GM18520 (cell line): Measurements from ENCODE around the gene PLK1.
"Not testable (repeated sequence)": the region's sequence is repeated elsewhere in the genome, so short reads cannot be mapped to it uniquely, and the experiment has no call there.

Source experiments
- ATAC-seq: cut with Tn5 transposase; IDR thresholded peaks from one replicate; pipeline ENCODE4 v1.9.1; 2021; ENCODE audit not compliant: unreplicated experiment

PLK1 gene

GRCh38 chr16:23706439-23706838, 27.8 kb downstream of the PLK1 start:
- ATAC-seq: no peak

DNA sequence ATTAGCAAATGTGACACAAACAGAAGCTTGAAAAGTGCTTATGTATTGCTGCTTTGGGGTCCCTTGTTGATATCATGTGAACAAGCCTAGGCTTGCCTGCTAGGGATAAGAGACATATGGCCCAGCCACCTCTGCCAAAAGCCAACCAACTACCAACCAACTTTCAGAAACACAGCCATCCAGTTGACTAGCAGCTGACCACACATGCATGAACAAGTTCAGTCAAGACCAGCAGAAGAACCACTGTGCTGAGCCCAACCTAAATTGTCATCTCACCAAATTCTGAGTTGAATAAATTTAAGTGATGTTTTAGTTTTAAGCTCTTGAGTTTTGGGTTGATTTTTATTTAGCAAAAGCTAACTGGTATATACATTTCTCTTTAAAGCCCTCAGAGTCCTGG, 30.8 kb downstream of the PLK1 start:
- ATAC-seq: no peak

GRCh38 chr16:23710008-23710407, 31.3 kb downstream of the PLK1 start:
- no peak for ATAC-seq

- no peak for ATAC-seq
These were observed 31.8 kb downstream of the PLK1 start for GRCh38 chr16:23710504-23710903.

DNA sequence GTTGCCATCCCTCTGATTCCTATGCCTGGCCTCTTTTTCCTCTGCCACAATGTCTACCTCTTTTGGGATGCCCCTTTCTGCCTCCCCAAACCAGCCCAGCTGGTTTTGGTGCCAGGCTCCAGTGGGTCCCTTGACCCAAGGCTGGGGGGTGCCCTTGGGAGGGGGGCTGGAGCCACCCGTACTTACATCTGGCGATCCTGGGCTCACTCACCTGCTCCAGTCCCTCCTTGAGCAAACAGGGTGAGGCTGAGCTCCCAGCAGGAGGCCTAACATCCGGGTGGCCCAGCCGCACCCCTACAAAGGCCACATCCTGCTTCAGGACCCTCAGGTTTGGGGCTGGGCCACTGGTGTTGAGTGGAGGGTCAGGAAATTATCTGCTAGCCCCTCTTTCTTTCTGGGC, 33.1 kb downstream of the PLK1 start:
- ATAC-seq: no peak

DNA sequence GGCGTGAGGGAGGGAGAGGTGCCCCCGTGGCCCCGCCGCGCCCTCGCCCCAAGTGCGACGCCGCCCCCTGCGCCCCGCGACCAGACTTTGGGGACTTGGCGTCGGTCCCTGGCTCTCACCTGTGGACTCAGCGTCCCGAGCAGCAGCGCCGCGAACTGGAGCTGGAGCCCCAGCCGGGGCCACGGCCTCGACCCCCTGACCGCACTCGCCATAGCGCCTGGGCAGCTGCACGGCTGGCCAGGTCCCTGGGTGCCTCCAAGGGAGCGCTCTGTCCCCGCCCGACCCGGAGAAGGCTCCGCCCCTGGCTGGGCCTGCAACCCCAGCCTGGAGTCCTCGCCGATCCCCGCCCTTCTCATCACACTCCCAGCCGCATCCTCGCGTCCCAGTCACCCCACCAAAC, 34.3 kb downstream of the PLK1 start, which contains the start of gene ERN2:
ERN2 (minus strand) TSS at position 247 of the 400 bp plus-strand sequence; CDS start at position 212, 35 bp downstream.
- ATAC-seq: no peak

DNA sequence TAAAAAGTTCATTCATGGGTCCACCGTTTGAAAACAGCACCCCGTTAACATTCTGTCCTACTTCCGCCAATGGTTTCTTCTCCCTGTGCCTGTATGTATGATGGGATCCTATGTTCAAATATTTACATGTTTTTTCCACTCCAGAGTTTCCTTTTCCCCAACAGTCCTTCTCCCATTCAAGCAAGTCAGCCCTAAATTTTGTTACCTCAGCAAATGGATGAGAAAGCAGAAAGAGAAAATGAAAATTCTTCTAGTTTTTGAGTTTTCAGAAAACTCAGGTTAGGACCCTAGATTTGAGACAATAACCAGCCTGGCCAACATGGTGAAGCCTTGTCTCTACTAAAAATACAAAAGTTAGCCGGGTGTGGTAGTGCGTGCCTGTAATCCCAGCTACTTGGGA, 37.8 kb downstream of the PLK1 start:
- no peak for ATAC-seq

GRCh38 chr16:23722613-23723240, 44.0 kb downstream of the PLK1 start:
- not testable (repeated sequence) for ATAC-seq

- ATAC-seq: no peak
These were observed 45.6 kb downstream of the PLK1 start for GRCh38 chr16:23724096-23724784.

- no peak for ATAC-seq
These were observed 46.1 kb downstream of the PLK1 start for GRCh38 chr16:23724785-23725131.

DNA sequence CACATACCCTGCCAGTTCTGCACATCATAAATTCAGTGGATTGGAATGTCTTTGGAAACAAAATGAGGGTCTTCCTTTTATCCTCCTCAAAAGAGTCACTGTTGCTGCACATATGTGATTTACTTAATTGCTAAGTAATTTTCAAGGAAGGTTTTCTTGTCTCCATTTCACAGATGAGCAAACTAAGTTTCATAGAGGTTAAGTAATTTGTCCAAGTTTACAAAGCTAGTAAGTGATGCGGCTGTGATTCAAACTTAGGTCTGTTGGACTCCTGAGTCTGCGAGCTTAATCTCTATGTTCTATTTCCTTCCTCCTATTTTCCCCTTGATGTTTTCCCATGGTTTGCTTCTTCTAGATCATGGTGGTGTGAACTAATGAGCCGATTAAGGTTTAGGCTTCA, 48.0 kb downstream of the PLK1 start:
- ATAC-seq: no peak

DNA sequence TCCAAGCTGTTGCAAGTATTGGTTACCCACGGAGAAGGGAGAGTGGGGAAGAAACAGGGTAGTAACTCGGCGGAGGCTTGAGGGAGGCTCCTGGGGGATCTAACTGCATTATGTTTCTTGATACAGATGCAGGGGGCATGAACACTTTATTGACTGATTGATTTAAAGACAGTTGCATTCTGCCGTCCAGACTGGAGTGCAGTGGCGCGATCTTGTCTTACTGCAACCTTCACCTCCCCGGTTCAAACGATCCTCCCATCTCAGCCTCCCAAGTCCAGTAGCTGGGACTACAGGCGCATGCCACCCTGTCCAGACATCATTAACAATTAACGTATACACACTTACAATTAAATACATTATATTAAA, 49.4 kb downstream of the PLK1 start:
- ATAC-seq: no peak

DNA sequence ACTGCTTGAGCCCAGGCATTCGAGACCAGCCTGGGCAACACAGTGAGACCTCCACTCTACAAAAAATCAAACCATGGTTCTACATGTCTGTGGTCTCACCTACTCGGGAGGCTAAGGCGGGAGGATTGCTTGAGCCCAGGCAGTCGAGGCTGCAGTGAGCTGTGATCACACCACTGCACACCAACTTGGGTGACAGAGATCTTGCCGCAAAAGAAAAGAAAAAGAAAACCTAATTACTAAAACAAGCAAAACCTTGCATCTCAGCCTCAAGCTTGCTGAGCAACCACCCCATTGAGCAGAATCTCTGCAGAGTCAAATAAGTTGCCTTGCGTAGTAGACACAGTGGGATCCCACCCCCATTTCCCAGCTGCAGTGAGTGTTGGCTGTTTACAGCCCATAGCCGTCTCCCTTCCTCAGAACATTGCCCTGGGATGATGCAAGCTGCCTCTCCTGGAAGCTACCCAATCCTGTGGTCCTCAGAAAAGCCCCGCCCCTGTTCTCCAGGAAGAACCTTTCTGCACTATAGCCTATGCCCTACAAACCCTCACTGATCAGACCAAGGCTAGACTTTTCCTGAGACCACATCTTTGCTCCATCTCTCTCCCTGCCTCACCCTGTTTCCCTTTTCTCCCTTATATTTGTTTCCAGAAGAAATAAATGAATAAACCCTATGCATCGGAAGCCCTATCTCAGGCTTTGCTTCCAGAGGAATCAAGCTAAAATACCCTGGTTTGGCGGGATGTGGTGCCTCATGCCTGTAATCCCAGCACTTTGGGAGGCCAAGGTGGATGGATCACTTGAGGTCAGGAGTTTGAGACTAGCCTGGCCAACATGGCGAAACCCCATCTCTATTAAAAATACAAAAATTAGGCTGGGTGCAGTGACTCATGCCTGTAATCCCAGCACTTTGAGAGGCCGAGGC, 51.1 kb downstream of the PLK1 start:
- no peak for ATAC-seq

DNA sequence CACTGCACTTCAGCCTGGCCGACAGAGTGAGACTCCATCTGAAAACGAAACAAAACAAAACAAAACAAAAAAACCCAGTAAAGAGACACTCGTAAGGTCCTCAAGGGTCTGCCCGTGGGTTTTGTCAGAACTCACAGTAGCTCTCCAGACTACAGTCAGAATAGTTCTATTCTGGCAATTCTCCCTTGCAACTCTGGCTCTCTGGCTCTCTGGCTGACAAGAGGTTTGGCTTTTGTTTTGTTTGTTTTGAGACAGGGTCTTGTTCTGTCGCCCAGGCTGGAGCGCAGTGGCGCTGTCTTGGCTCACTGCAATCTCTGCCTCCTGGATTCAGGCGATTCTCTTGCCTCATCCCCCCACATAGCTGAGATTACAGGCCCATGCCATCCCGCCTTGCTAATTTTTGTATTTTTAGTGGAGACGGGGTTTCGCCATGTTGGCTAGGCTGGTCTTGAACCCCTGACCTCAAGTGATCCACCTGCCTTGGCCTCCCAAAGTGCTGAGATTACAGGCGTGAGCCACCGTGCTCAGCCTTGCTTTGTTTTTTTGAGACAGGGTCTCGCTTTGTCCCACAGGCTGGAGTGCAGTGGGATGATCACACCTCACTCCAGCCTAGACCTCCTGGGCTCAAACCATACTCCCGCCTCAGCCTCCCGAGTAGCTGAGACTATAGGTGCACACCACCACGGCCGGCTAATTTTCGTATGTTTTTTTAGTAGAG, 55.6 kb downstream of the PLK1 start:
- ATAC-seq: no peak

DNA sequence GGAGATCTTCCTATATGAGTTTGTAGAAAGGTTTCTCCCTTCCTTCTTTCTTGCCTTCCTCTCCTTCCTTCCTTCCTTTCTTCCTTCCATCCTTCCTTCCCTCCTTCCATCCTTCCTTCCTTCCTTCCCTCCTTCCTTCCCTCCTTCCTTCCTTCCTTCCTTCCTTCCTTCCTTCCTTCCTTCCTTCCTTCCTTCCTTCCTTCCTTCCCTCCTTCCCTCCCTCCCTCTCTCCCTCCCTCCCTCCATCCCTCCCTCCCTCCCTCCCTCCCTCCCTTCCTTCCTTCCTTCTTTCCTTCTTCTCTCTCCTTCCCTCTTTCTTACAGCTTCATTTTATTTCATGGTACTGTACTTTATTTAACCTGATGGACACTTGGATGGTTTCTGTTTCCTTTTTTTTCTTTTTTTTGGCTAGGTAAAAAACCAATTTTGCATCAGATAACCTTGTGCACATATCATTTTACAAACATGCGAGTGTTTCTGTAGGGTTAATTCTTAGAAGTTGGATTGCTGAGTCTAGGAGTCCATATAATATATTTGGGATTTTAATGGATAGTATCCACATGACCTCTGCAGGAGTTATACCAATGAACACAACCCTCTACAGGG, 58.8 kb downstream of the PLK1 start:
- ATAC-seq: not testable (repeated sequence)

- no peak for ATAC-seq
These were observed 60.8 kb downstream of the PLK1 start for GRCh38 chr16:23739516-23739915.
